Fibroblast of mammary gland (primary cell): ENCODE results near the gene ZKSCAN2.
A peak's percentile ranks its signal among the peaks of the same experiment; 100 is the strongest.

ENCODE experiments used
- DNase-seq: peaks from one replicate; pipeline ENCODE4 v3.0.0-alpha.2; 2010; ENCODE audit warnings: low read depth
- H3K4me3 ChIP-seq: 2 replicates; pipeline ENCODE4 v1.5.1; 2011; ENCODE audit warnings: low read depth, mild to moderate bottlenecking, low read length, moderate library complexity; ENCODE audit not compliant: control insufficient read depth
- CTCF ChIP-seq: conservative IDR thresholded peaks from 2 replicates; pipeline ENCODE4 v1.5.1; 2011; ENCODE audit warnings: low read depth, low read length, inconsistent platforms; ENCODE audit not compliant: control insufficient read depth, insufficient read depth

Gene ZKSCAN2

DNA sequence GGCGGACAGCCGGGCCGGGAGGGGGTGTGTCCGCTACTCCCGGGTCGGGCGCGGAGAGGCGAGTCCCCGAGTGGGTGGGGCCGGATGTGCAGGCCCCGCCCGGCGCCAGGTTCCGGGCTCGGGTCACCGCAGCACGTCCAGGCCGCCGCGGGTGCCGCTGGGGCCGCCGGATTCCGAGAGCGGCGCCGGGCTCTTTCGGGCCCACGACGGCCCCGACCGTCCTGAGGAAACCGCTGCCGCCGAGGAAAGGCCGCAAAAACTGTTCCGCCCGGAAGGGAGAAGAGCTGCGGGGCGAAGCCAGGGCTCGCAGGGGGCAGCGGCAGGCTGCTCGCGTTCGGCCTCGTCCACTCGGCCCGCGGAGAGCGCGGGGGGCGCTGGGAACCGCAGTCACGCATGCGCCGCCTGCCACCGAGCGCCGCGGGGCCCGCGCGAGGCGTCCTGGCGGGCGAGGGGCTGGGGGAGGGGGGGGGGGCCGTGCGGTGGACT is at the start of gene ZKSCAN2:
ZKSCAN2 (minus strand) TSS at position 376 of the 486 bp plus-strand sequence. CDS start 718 bp downstream, outside the sequence.
- peak within 1 kb of the TSS; percentile 66 for H3K4me3 ChIP-seq
- TF ChIP-seq CTCF, result no peak
- DNase-seq, result peak; percentile 83

GRCh38 chr16:25299792-25300590 is 42.3 kb upstream of the ZKSCAN2 start:
- TF ChIP-seq CTCF, result no peak
- no peak for DNase-seq
- H3K4me3 ChIP-seq, result no peak overlapping the region

- no peak overlapping the region for H3K4me3 ChIP-seq
- DNase-seq, result no peak
- no peak for TF ChIP-seq CTCF
These were observed 40.7 kb upstream of the ZKSCAN2 start for GRCh38 chr16:25298165-25298872.

DNA sequence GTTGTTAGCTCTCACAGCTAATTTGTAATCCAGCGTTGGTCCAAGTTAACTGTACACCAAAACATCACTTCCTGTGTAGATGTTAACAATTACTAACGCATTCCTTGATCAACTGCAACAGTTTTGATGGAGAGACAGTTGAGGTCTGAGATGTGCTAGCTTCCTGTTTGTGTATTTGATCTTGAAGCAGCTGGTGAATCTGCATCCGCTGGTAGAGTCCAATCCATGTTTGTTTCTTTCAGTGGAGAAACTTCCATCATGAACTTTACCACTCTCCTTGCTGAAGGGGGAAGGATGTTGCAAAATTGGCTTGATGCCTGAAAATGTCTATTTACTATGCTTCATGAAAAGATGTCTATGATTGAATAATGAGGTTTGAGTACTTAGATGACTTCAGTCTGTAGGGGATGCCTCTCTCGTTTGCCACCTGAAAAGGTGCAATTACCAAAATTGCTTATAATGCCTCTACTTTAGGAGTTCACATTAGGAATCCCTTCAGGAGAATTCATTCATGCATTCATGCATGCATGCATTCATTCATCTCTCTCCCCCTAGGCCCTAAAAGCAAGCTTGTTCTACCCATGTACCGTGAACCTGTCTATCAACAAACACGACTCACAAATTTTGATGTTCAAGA is 39.6 kb upstream of the ZKSCAN2 start:
- no peak for DNase-seq
- TF ChIP-seq CTCF, result no peak
- no peak overlapping the region for H3K4me3 ChIP-seq

GRCh38 chr16:25291580-25291979 is 33.9 kb upstream of the ZKSCAN2 start:
- no peak overlapping the region for H3K4me3 ChIP-seq

More at GRCh38 chr16:25291580-25291979, 33.9 kb upstream of the ZKSCAN2 start:
- no peak for DNase-seq
- no peak for TF ChIP-seq CTCF
